MM.1S (cell line): ENCODE results near the gene TRAPPC14.

Experiments used
- DNase-seq: peaks from one replicate; pipeline ENCODE4 v3.0.0-alpha.2; 2015
- H2AFZ ChIP-seq: fragments of 300-600 bp; sonication (generic); 2 replicates; pipeline ENCODE4 v1.6.0; 2016; ENCODE audit warnings: antibody characterized with exemption, low read length
- H3F3A ChIP-seq: fragments of 300-600 bp; sonication (generic); 2 replicates; pipeline ENCODE4 v1.6.1; 2016; ENCODE audit warnings: mild to moderate bottlenecking, antibody characterized with exemption, low read length, moderate library complexity, mixed read lengths; ENCODE audit not compliant: insufficient read depth
- H3K27ac ChIP-seq: fragments of 300-600 bp; sonication (generic); 2 replicates; pipeline ENCODE4 v1.5.1; 2016; ENCODE audit warnings: mild to moderate bottlenecking, low read length
- H3K27me3 ChIP-seq: fragments of 300-600 bp; sonication (generic); replicated peaks from 2 replicates; pipeline ENCODE4 v1.6.0; 2016; ENCODE audit warnings: low read length; ENCODE audit not compliant: insufficient read depth
- H3K36me3 ChIP-seq: fragments of 300-600 bp; sonication (generic); replicated peaks from 2 replicates; pipeline ENCODE4 v1.6.1; 2016; ENCODE audit warnings: mild to moderate bottlenecking, low read length, mixed read lengths; ENCODE audit not compliant: insufficient read depth
- H3K4me1 ChIP-seq: fragments of 300-600 bp; sonication (generic); 2 replicates; pipeline ENCODE4 v1.6.1; 2016; ENCODE audit warnings: low read length, mixed read lengths
- H3K4me2 ChIP-seq: fragments of 300-600 bp; sonication (generic); 2 replicates; pipeline ENCODE4 v1.6.0; 2016; ENCODE audit warnings: low read depth, low read length
- H3K4me3 ChIP-seq: fragments of 300-600 bp; sonication (generic); 2 replicates; pipeline ENCODE4 v1.5.1; 2016; ENCODE audit warnings: low read length, mixed read lengths
- H3K79me2 ChIP-seq: fragments of 300-600 bp; sonication (generic); 2 replicates; pipeline ENCODE4 v1.6.1; 2016; ENCODE audit warnings: mixed run types, low read length, mixed read lengths
- H3K9ac ChIP-seq: fragments of 300-600 bp; sonication (generic); 2 replicates; pipeline ENCODE4 v1.6.1; 2016; ENCODE audit warnings: low read length, mixed read lengths
- H3K9me2 ChIP-seq: fragments of 300-600 bp; sonication (generic); replicated peaks from 2 replicates; pipeline ENCODE4 v1.6.1; 2016; ENCODE audit warnings: mild to moderate bottlenecking, low read length, mixed read lengths; ENCODE audit not compliant: insufficient read depth
- H3K9me3 ChIP-seq: fragments of 300-600 bp; sonication (generic); replicated peaks from 2 replicates; pipeline ENCODE4 v1.6.1; 2016; ENCODE audit warnings: mild to moderate bottlenecking, low read length, mixed read lengths; ENCODE audit not compliant: insufficient read depth
- H4K20me1 ChIP-seq: fragments of 300-600 bp; sonication (generic); 2 replicates; pipeline ENCODE4 v1.6.1; 2016; ENCODE audit warnings: mild to moderate bottlenecking, low read length, moderate library complexity, mixed read lengths; ENCODE audit not compliant: insufficient read depth
- EZH2 ChIP-seq: fragments of 300-600 bp; sonication (generic); optimal IDR thresholded peaks from 2 replicates; pipeline ENCODE3; 2017; ENCODE audit warnings: low read depth, mild to moderate bottlenecking, antibody characterized with exemption, low read length, mixed read lengths
- EZH2phosphoT487 ChIP-seq: fragments of 300-600 bp; sonication (generic); IDR thresholded peaks from 2 replicates; pipeline ENCODE4 v1.6.1; 2018; ENCODE audit warnings: antibody characterized with exemption, low read length
- TF ChIP-seq, protein P1 (sequence below): fragments of 300-600 bp; sonication (generic); IDR thresholded peaks from 2 replicates; pipeline ENCODE4 v1.5.1; 2016; ENCODE audit warnings: antibody characterized with exemption, low read length, mixed read lengths

The TRAPPC14 gene

GRCh38 chr7:100120733-100121036, 37.8 kb downstream of the TRAPPC14 start:
- TF ChIP-seq EZH2phosphoT487 (no peak), EZH2 (no peak)
- TF ChIP-seq, protein P1, sequence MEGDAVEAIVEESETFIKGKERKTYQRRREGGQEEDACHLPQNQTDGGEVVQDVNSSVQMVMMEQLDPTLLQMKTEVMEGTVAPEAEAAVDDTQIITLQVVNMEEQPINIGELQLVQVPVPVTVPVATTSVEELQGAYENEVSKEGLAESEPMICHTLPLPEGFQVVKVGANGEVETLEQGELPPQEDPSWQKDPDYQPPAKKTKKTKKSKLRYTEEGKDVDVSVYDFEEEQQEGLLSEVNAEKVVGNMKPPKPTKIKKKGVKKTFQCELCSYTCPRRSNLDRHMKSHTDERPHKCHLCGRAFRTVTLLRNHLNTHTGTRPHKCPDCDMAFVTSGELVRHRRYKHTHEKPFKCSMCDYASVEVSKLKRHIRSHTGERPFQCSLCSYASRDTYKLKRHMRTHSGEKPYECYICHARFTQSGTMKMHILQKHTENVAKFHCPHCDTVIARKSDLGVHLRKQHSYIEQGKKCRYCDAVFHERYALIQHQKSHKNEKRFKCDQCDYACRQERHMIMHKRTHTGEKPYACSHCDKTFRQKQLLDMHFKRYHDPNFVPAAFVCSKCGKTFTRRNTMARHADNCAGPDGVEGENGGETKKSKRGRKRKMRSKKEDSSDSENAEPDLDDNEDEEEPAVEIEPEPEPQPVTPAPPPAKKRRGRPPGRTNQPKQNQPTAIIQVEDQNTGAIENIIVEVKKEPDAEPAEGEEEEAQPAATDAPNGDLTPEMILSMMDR = no peak
- no peak overlapping the region for H3K27ac ChIP-seq

GRCh38 chr7:100119970-100120732, 38.4 kb downstream of the TRAPPC14 start:
- Histone ChIP-seq H3K27ac (peak overlapping the region; percentile 60; the same call in 1 of the 2 replicates), H2AFZ (peak overlapping the region; percentile 85), H3K9me3 (no peaks in the 10 kb centered on the region), H3K4me3 (peak overlapping the region; percentile 91), H4K20me1 (no peaks in the 10 kb centered on the region), H3F3A (peaks cover 13% of the 10 kb centered on the region), H3K4me1 (0 out of 2 replicates have a peak, but pooled peaks cover 6% of the 10 kb centered on the region), H3K27me3 (no peaks in the 10 kb centered on the region), H3K9me2 (no peaks in the 10 kb centered on the region), H3K9ac (peak overlapping the region; percentile 79; the same call in 1 of the 2 replicates), H3K79me2 (peaks cover 13% of the 10 kb centered on the region), H3K36me3 (no peaks in the 10 kb centered on the region), H3K4me2 (peak overlapping the region; percentile 88)
- TF ChIP-seq EZH2phosphoT487 (no peak), EZH2 (no peak)
- TF ChIP-seq, protein P1 = no peak
- peak; percentile 46 for DNase-seq

More at GRCh38 chr7:100120733-100121036, 37.8 kb downstream of the TRAPPC14 start:
- Histone ChIP-seq H3K79me2 (peaks cover 18% of the 10 kb centered on the region), H4K20me1 (no peaks in the 10 kb centered on the region), H3K4me2 (peak overlapping the region; percentile 88; the same call in 1 of the 2 replicates), H3K9me3 (no peaks in the 10 kb centered on the region), H3K27me3 (no peaks in the 10 kb centered on the region), H3F3A (peaks cover 13% of the 10 kb centered on the region), H2AFZ (no peak overlapping the region), H3K36me3 (no peaks in the 10 kb centered on the region), H3K9me2 (no peaks in the 10 kb centered on the region), H3K9ac (no peak overlapping the region), H3K4me1 (0 out of 2 replicates have a peak, but pooled peaks cover 6% of the 10 kb centered on the region), H3K4me3 (no peak overlapping the region)
- DNase-seq = no peak

GRCh38 chr7:100119072-100119969, 39.2 kb downstream of the TRAPPC14 start, which contains the start of the genes CNPY4 and TAF6:
CNPY4 (plus strand) TSS chr7:100119634; CDS start chr7:100119745, 111 bp downstream.
TAF6 (minus strand) TSS chr7:100119358; CDS start chr7:100114209, 5,149 bp downstream.
- Histone ChIP-seq H3K4me1 (0 out of 2 replicates have a peak, but pooled peaks cover 6% of the 10 kb centered on the region), H3K9ac (peak within 1 kb of the TSS; percentile 79), H3K4me2 (peak within 1 kb of the TSS; percentile 88), H3F3A (peaks cover 13% of the 10 kb centered on the region), H3K79me2 (peaks cover 11% of the 10 kb centered on the region), H3K4me3 (peak within 1 kb of the TSS; percentile 91), H3K36me3 (no peaks in the 10 kb centered on the region), H3K9me2 (no peaks in the 10 kb centered on the region), H3K27me3 (no peaks in the 10 kb centered on the region), H2AFZ (peak within 1 kb of the TSS; percentile 85), H4K20me1 (no peaks in the 10 kb centered on the region), H3K9me3 (no peaks in the 10 kb centered on the region), H3K27ac (peak within 1 kb of the TSS; percentile 60; the same call in 1 of the 2 replicates)
- peak; percentile 94 for DNase-seq
- TF ChIP-seq EZH2phosphoT487 (no peak), EZH2 (no peak)
- TF ChIP-seq, protein P1 = no peak
